WTC11 (cell line): ENCODE results near the gene ZNF30.

ENCODE experiments used
- FOXP1 ChIP-seq: sonication (generic); formaldehyde crosslinking; IDR thresholded peaks from 2 replicates; pipeline ENCODE4 v1.8.0; 2022; ENCODE audit warnings: missing genetic modification reagents, mild to moderate bottlenecking, moderate library complexity, borderline replicate concordance
- GABPB1 ChIP-seq: sonication (generic); formaldehyde crosslinking; IDR thresholded peaks from 2 replicates; pipeline ENCODE4 v1.8.1; 2023; ENCODE audit warnings: mild to moderate bottlenecking, missing genetic modification reagents
- JUN ChIP-seq: sonication (generic); formaldehyde crosslinking; IDR thresholded peaks from 2 replicates; pipeline ENCODE4 v1.8.0; 2023; ENCODE audit warnings: mild to moderate bottlenecking, missing genetic modification reagents
- MXD4 ChIP-seq: fragments of 250-450 bp; sonication (Bioruptor Pico); IDR thresholded peaks from 2 replicates; pipeline ENCODE4 v1.8.0; 2021; ENCODE audit warnings: mild to moderate bottlenecking, moderate library complexity, borderline replicate concordance
- PRDM15 ChIP-seq: sonication (generic); formaldehyde crosslinking; IDR thresholded peaks from 2 replicates; pipeline ENCODE4 v1.8.0; 2022; ENCODE audit warnings: missing genetic modification reagents
- TEAD4 ChIP-seq: sonication (generic); formaldehyde crosslinking; IDR thresholded peaks from 2 replicates; pipeline ENCODE4 v1.8.0; 2022; ENCODE audit warnings: mild to moderate bottlenecking, missing genetic modification reagents
- ZBTB21 ChIP-seq: sonication (generic); formaldehyde crosslinking; IDR thresholded peaks from 2 replicates; pipeline ENCODE4 v1.8.1; 2023; ENCODE audit warnings: mild to moderate bottlenecking, missing genetic modification reagents, borderline replicate concordance
- ZNF232 ChIP-seq: sonication (generic); formaldehyde crosslinking; IDR thresholded peaks from 2 replicates; pipeline ENCODE4 v1.8.0; 2022; ENCODE audit warnings: mild to moderate bottlenecking, missing genetic modification reagents
- ZNF263 ChIP-seq: sonication (generic); formaldehyde crosslinking; IDR thresholded peaks from 2 replicates; pipeline ENCODE4 v1.8.1; 2022; ENCODE audit warnings: low read depth, mild to moderate bottlenecking, moderate library complexity, missing genetic modification reagents
- ZNF396 ChIP-seq: fragments of 250-450 bp; sonication (Bioruptor Pico); IDR thresholded peaks from 2 replicates; pipeline ENCODE4 v1.8.0; 2021; ENCODE audit warnings: mild to moderate bottlenecking, moderate library complexity, borderline replicate concordance
- TF ChIP-seq, protein P1 (sequence below): fragments of 200-600 bp; IDR thresholded peaks from 2 replicates; pipeline ENCODE4 v1.8.0; 2022; ENCODE audit warnings: antibody characterized with exemption

DNA sequence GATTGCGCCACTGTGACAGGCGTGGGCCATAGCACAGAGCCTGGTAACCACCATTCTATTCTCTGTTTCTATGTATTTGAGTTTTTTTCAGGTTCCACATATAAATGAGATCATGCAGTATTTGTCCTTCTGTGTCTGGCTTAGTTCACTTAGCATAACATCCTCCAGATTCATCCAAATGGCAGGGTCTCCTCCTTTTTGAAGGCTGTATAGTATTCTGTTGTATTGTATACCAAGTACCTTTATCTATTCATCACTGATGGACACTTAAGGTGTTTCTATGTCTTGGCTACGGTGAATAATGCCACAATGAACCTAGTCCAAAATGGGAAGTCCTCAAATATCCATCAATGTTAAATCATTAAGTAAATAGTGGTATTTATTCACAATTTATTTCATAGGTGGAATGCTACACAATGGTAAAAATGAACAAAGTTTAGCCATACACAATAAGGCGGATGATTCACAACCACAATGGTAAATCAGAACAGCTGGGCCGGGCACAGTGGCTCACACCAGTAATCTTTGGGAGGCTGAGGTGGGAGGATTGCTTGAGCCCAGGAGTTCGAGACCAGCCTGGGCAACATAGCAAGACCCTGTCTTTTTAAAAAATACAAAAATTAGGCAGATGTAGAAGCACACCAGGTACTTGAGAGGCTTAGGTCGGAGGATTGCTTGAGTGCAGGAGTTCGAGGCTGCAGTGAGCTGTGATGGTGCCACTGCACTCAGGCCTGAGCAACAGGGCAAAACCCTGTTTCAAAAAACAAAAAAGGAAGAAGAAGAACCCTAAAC lies 65.0 kb downstream of the ZNF30 start:
- TF ChIP-seq, protein P1, sequence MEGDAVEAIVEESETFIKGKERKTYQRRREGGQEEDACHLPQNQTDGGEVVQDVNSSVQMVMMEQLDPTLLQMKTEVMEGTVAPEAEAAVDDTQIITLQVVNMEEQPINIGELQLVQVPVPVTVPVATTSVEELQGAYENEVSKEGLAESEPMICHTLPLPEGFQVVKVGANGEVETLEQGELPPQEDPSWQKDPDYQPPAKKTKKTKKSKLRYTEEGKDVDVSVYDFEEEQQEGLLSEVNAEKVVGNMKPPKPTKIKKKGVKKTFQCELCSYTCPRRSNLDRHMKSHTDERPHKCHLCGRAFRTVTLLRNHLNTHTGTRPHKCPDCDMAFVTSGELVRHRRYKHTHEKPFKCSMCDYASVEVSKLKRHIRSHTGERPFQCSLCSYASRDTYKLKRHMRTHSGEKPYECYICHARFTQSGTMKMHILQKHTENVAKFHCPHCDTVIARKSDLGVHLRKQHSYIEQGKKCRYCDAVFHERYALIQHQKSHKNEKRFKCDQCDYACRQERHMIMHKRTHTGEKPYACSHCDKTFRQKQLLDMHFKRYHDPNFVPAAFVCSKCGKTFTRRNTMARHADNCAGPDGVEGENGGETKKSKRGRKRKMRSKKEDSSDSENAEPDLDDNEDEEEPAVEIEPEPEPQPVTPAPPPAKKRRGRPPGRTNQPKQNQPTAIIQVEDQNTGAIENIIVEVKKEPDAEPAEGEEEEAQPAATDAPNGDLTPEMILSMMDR = no peak
- TF ChIP-seq JUN (CRISPR knock-in tag) (no peak), FOXP1 (CRISPR knock-in tag) (no peak), GABPB1 (CRISPR knock-in tag) (no peak), ZNF232 (CRISPR knock-in tag) (no peak), ZNF263 (CRISPR knock-in tag) (no peak), MXD4 (no peak), ZNF396 (CRISPR knock-in tag) (no peak), TEAD4 (no peak), PRDM15 (CRISPR knock-in tag) (no peak), ZBTB21 (no peak)
